GM18909 (cell line): ENCODE measurements around the gene NEMP2.

Experiments used
- ATAC-seq: cut with Tn5 transposase; IDR thresholded peaks from one replicate; pipeline ENCODE4 v1.9.1; 2021; ENCODE audit warnings: mild to moderate bottlenecking; ENCODE audit not compliant: unreplicated experiment, poor library complexity

NEMP2 gene, protein sequence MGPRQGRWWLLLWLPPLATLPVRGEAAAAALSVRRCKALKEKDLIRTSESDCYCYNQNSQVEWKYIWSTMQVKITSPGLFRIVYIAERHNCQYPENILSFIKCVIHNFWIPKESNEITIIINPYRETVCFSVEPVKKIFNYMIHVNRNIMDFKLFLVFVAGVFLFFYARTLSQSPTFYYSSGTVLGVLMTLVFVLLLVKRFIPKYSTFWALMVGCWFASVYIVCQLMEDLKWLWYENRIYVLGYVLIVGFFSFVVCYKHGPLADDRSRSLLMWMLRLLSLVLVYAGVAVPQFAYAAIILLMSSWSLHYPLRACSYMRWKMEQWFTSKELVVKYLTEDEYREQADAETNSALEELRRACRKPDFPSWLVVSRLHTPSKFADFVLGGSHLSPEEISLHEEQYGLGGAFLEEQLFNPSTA

GRCh38 chr2:190534310-190535120 is at the start of gene NEMP2:
Gene NEMP2 (minus strand): TSS chr2:190534722. CDS start chr2:190534655, 67 bp downstream.
- ATAC-seq, result peak; percentile 77

DNA sequence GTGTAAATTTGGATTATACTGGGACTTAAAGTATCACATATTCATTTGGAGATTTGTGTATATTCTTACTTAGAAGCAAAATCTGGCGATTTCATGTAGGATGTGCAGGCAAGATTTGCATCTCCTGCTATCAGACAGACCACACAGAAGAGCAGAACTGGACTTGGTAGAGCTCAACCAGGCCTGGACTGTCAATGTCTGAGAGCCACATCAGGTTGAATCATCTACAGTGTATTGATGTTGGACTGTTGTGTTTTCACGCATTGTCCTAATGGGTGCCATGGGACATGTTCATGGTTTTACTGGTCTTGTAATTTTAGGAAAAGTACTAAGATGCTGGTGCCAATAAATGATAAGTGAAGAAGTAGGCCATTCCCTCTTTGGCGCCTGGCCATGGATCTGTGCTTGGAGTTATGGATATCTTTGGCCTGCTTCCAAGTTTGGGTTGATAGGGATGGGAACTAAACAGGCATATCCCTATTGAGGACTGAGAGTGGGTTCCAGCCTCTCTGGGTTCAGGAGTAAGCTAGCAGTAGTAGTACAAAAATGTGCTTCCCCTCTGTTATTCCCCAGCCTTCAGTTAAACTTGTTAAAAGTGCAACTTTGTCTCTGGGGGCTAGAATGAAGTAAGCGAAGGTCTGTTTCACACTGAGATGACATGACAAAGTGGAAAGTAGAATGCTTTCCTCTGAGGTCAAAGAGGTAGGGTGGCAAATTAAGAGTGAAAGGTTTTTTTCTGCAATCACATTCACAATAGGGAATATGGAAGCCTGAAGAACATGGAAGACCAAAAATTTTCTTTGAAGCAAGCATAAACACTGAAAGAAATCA is 49.2 kb upstream of the NEMP2 start:
- ATAC-seq, result peak; percentile 84

DNA sequence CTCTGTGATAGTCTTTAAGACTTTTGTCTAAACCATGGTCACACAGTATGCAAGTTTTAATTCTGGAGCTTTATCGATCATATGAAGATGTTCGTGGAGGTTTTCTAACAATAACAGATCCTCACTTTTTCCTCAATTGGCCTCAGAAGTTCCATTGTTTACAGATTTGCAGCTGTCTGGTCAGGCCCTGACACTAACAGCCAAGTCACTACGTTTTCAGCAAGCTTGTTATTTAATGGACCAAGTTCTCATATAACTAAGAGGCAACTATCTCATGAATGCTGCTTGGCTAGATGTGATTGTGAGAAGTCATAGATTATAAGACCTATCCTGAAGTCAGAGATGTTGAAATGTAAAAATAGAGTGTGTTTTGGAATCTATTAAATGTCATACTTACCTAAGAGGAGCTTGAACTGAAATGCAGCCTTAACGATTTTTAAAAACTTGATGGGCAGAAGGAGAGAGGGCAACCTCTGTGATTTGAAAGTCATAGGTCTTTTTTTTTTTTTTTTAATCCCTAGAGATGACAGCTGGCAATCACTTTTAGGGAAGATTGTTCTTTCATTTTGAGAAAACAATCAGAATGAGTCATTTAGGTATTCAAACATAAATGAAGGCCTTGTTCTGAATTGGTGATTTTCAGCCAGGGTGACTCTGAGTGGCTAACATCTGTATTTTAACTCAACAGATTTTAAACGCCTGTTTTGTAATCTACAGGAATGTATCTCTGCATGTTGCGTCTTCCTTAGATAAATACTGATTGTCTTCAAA is 48.4 kb upstream of the NEMP2 start:
- ATAC-seq, result peak; percentile 71

GRCh38 chr2:190582019-190582418 is 47.5 kb upstream of the NEMP2 start:
- no peak for ATAC-seq

DNA sequence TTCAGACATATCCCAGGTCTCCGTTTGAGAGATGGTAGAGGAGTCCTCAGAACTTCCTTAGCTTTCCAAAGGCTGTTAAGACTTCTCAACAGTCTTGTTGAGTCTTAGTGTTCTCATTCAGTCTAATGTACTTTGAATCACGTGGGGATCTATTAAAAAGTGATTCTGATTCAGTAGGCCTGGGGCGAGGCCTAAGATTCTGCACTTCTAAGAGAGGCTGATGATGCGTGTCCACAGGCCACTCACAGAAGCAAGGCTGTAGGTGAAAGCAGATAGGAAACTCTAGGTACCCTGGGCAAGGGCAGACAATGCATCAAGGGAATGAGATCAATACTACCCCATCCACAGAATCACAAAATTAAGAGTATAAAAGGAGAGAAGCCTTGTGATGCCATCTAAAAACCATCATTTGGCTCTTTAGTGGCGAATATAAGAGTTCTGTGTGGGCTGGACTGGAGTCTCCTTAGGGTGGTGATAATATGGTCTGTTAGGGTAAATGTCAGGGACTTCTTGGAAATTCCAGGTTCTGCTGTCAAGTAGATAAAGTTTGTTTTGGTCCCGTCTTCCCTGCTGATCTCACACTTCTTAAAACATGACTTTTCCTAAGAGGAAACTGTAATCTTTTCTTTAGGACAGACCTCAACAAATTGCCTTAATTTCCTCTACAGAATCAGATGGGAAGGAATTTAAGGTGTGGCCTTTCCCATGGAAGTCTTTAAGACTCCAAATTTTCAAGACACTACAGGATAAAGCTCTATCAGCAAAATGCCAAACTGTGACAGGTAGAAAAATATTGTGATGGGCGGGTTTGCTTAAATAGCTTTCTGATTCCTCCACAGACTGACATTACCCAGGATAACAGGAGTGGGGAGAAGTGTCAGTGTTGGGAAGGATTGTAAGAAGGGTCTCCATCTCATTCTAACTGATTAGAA is 45.7 kb upstream of the NEMP2 start:
- ATAC-seq, result no peak

DNA sequence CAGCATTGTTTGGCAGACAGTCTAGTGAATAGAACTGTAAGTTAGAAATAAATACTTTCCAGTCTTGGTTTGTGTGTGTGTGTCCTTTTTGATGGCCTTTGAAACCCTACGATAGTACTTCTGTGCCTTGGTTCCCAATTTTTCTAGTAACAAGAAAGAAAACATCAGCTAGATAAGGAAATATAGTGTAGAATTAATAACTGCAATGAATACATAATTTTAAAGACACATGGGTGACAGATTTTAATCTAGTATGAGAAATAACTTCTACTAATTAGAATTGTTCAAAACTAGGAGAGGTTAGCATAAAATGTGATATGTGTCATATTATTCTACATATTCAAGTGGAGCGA is 44.5 kb upstream of the NEMP2 start:
- ATAC-seq, result no peak

GRCh38 chr2:190578158-190579057 is 43.9 kb upstream of the NEMP2 start:
- peak; percentile 48 for ATAC-seq

DNA sequence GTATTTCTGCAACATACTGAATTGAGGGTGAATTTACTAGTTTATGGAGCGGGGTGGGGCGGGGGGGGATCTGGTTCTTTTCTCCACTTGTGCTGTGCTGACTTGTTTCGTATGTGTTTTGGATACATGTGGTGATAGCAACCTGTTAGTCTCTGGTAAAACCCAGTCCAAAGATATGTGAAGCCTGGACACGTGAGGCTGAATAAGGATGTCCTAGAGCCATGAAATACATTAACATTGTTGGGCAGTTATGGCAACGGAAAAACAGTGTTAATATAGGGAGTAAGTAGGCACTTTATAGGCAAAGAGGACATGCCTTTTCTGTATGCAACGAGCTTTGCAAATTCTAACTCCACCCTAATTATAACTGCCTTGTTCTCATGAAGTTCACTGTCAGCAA is 42.1 kb upstream of the NEMP2 start:
- ATAC-seq, result no peak

DNA sequence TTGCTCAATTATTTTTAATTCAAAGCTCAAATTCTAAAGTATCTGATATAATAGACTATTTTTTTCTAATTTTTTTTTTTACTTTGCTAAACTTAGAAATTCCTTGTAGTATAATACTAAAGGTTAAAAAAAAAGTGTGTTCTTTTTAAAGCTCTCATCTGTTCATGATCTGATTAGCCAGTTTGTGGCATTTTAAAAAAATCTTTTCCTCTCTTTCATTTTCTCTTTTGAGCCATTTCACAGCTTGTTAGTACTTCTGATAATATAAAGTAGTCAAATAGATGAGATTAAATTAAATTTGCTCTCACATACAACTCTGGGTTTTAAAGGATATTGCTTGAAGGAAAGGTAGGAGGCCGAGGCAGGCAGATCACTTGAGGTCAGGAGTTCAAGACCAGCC is 40.7 kb upstream of the NEMP2 start:
- ATAC-seq, result no peak

DNA sequence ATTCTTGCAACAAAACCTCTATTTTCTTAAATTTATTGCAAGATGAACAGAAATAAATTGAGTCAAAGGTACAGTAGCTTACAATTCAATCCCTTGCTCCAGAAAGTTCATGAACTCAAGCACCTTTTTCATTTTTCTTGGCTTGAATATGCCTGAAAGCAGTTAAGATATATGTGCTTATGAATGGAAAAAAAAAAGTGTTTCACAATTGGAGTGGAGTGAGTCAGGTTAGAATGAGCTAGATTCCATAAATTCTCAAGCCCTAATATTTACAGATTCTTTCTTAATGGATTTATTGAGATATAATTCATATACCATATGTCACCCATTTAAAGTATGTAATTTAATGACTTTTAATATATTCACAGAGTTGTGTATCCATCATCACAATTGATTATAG is 39.6 kb upstream of the NEMP2 start:
- no peak for ATAC-seq

GRCh38 chr2:190572246-190572645 is 37.7 kb upstream of the NEMP2 start:
- ATAC-seq, result no peak

GRCh38 chr2:190571686-190572085 is 37.2 kb upstream of the NEMP2 start:
- ATAC-seq, result no peak

- ATAC-seq, result no peak
These were observed 36.3 kb upstream of the NEMP2 start for GRCh38 chr2:190570871-190571270.

DNA sequence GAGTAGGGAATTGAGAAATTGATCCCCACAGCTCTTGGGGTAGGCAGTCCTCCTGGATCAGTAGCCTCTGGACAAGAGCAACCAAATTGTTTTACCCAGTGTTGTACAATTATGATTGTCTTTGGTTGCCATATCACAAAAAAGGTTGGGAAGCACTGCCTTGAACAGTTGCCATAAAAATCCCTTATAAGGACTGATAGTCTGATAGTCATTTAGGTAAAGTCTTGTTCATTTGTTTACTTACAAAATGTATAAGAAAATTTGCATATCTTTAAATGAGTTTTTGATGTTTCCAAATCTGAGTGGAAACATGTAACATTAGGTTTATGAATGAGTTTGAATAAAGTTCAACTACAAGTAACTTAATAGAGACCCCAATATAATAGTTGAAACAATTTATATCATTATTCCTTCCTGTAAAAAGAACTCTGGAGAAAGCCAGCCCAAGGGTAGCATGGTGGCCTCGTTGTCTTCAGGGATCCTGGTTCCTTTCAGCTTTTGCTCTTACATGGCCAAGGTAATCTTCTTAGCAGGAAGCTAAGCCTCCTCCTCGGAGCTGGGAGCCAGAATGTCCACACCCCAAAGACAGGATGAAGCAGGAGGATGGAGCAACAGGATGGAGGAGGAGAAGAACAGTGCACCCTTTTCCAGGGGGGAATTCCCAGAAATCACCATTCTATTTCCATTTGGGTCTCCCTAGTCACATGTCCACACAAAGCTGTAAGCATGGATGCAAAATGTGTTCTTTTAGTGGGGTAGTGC is 35.7 kb upstream of the NEMP2 start:
- ATAC-seq, result no peak

GRCh38 chr2:190564838-190565237 is 30.3 kb upstream of the NEMP2 start:
- ATAC-seq, result no peak

GRCh38 chr2:190563646-190564045 is 29.1 kb upstream of the NEMP2 start:
- no peak for ATAC-seq

- ATAC-seq, result no peak
These were observed 28.6 kb upstream of the NEMP2 start for GRCh38 chr2:190563109-190563508.
